ENCODE data around the gene KRTAP13-1. TPM values are rescaled to one million over a fixed set of nuclear protein-coding genes. Genes with fewer than 3 reads are reported as not detected.

KRTAP13-1 gene
- total and polyA plus RNA-seq, 2 of the 4 experiments (the other 2 are of a cell fraction), result not detected

Small RNA genes lying within 50 kb of the gene (microRNA-seq; reads per million reads assigned to microRNA genes)
- not detected for gene KRTAP23-1 (ENCODE audit: insufficient read depth, insufficient read length)
- 0 reads per million in 2 experiments for gene MIR4327 (ENCODE audit: insufficient read depth in 1 of 2, insufficient read length in 1 of 2, unreplicated experiment in 1 of 2)

Small RNA genes lying within 50 kb of the gene (small RNA-seq; reads per million reads assigned to genes)
- 0 reads per million in 5 experiments for gene KRTAP23-1
- gene MIR4327, result 0 reads per million in 5 experiments

Other genes with a start within 250 kb of the KRTAP13-1 start
- gene CLDN17, start 229.2 kb upstream of the KRTAP13-1 start, total RNA-seq (2012; rRNA removed), result not detected in 2 replicates
- gene CLDN17, start 229.2 kb upstream of the KRTAP13-1 start, polyA plus RNA-seq (2012; rRNA removed), result not detected in 2 replicates
- gene CLDN8, start 179.9 kb upstream of the KRTAP13-1 start, total RNA-seq (2012; rRNA removed), result not detected in 2 replicates
- gene CLDN8, start 179.9 kb upstream of the KRTAP13-1 start, polyA plus RNA-seq (2012; rRNA removed), result not detected in 2 replicates
- not detected in 2 replicates for gene KRTAP24-1, start 113.1 kb upstream of the KRTAP13-1 start, total RNA-seq (2012; rRNA removed)
- not detected in 2 replicates for gene KRTAP24-1, start 113.1 kb upstream of the KRTAP13-1 start, polyA plus RNA-seq (2012; rRNA removed)
- not detected in 2 replicates for gene KRTAP25-1, start 106.5 kb upstream of the KRTAP13-1 start, total RNA-seq (2012; rRNA removed)
- gene KRTAP25-1, start 106.5 kb upstream of the KRTAP13-1 start, polyA plus RNA-seq (2012; rRNA removed), result not detected in 2 replicates
- not detected in 2 replicates for gene KRTAP26-1, start 75.7 kb upstream of the KRTAP13-1 start, total RNA-seq (2012; rRNA removed)
- not detected in 2 replicates for gene KRTAP26-1, start 75.7 kb upstream of the KRTAP13-1 start, polyA plus RNA-seq (2012; rRNA removed)
- not detected in 2 replicates for gene KRTAP27-1, start 58.3 kb upstream of the KRTAP13-1 start, total RNA-seq (2012; rRNA removed)
- not detected in 2 replicates for gene KRTAP27-1, start 58.3 kb upstream of the KRTAP13-1 start, polyA plus RNA-seq (2012; rRNA removed)
- gene KRTAP23-1, start 47.4 kb upstream of the KRTAP13-1 start, total RNA-seq (2012; rRNA removed), result not detected in 2 replicates
- gene KRTAP23-1, start 47.4 kb upstream of the KRTAP13-1 start, polyA plus RNA-seq (2012; rRNA removed), result not detected in 2 replicates
- not detected in 2 replicates for gene KRTAP13-2, start 23.8 kb upstream of the KRTAP13-1 start, total RNA-seq (2012; rRNA removed)
- not detected in 2 replicates for gene KRTAP13-2, start 23.8 kb upstream of the KRTAP13-1 start, polyA plus RNA-seq (2012; rRNA removed)
- gene KRTAP13-3, start 29.9 kb downstream of the KRTAP13-1 start, total RNA-seq (2012; rRNA removed), result not detected in 2 replicates
- not detected in 2 replicates for gene KRTAP13-3, start 29.9 kb downstream of the KRTAP13-1 start, polyA plus RNA-seq (2012; rRNA removed)
- not detected in 2 replicates for gene KRTAP13-4, start 34.2 kb downstream of the KRTAP13-1 start, total RNA-seq (2012; rRNA removed)
- gene KRTAP13-4, start 34.2 kb downstream of the KRTAP13-1 start, polyA plus RNA-seq (2012; rRNA removed), result not detected in 2 replicates
- gene KRTAP15-1, start 44.2 kb downstream of the KRTAP13-1 start, total RNA-seq (2012; rRNA removed), result not detected in 2 replicates
- gene KRTAP15-1, start 44.2 kb downstream of the KRTAP13-1 start, polyA plus RNA-seq (2012; rRNA removed), result not detected in 2 replicates
- gene KRTAP19-1, start 84.3 kb downstream of the KRTAP13-1 start, total RNA-seq (2012; rRNA removed), result not detected in 2 replicates
- not detected in 2 replicates for gene KRTAP19-1, start 84.3 kb downstream of the KRTAP13-1 start, polyA plus RNA-seq (2012; rRNA removed)
- not detected in 2 replicates for gene KRTAP19-2, start 91.4 kb downstream of the KRTAP13-1 start, total RNA-seq (2012; rRNA removed)
- gene KRTAP19-2, start 91.4 kb downstream of the KRTAP13-1 start, polyA plus RNA-seq (2012; rRNA removed), result not detected in 2 replicates
- gene KRTAP19-3, start 96.0 kb downstream of the KRTAP13-1 start, total RNA-seq (2012; rRNA removed), result not detected in 2 replicates
- gene KRTAP19-3, start 96.0 kb downstream of the KRTAP13-1 start, polyA plus RNA-seq (2012; rRNA removed), result not detected in 2 replicates
- gene KRTAP19-4, start 101.1 kb downstream of the KRTAP13-1 start, total RNA-seq (2012; rRNA removed), result not detected in 2 replicates
- not detected in 2 replicates for gene KRTAP19-4, start 101.1 kb downstream of the KRTAP13-1 start, polyA plus RNA-seq (2012; rRNA removed)
- not detected in 2 replicates for gene KRTAP19-5, start 106.1 kb downstream of the KRTAP13-1 start, total RNA-seq (2012; rRNA removed)
- gene KRTAP19-5, start 106.1 kb downstream of the KRTAP13-1 start, polyA plus RNA-seq (2012; rRNA removed), result not detected in 2 replicates
- not detected in 2 replicates for gene KRTAP19-6, start 145.8 kb downstream of the KRTAP13-1 start, total RNA-seq (2012; rRNA removed)
- not detected in 2 replicates for gene KRTAP19-6, start 145.8 kb downstream of the KRTAP13-1 start, polyA plus RNA-seq (2012; rRNA removed)
- gene KRTAP19-7, start 165.3 kb downstream of the KRTAP13-1 start, total RNA-seq (2012; rRNA removed), result not detected in 2 replicates
- not detected in 2 replicates for gene KRTAP19-7, start 165.3 kb downstream of the KRTAP13-1 start, polyA plus RNA-seq (2012; rRNA removed)
- gene KRTAP22-2, start 194.4 kb downstream of the KRTAP13-1 start, total RNA-seq (2012; rRNA removed), result not detected in 2 replicates
- gene KRTAP22-2, start 194.4 kb downstream of the KRTAP13-1 start, polyA plus RNA-seq (2012; rRNA removed), result not detected in 2 replicates
- gene KRTAP6-3, start 196.4 kb downstream of the KRTAP13-1 start, total RNA-seq (2012; rRNA removed), result not detected in 2 replicates
- gene KRTAP6-3, start 196.4 kb downstream of the KRTAP13-1 start, polyA plus RNA-seq (2012; rRNA removed), result not detected in 2 replicates
- gene KRTAP6-2, start 202.9 kb downstream of the KRTAP13-1 start, total RNA-seq (2012; rRNA removed), result not detected in 2 replicates
- gene KRTAP6-2, start 202.9 kb downstream of the KRTAP13-1 start, polyA plus RNA-seq (2012; rRNA removed), result not detected in 2 replicates
- not detected in 2 replicates for gene KRTAP22-1, start 205.1 kb downstream of the KRTAP13-1 start, total RNA-seq (2012; rRNA removed)
- gene KRTAP22-1, start 205.1 kb downstream of the KRTAP13-1 start, polyA plus RNA-seq (2012; rRNA removed), result not detected in 2 replicates
- gene KRTAP6-1, start 217.9 kb downstream of the KRTAP13-1 start, total RNA-seq (2012; rRNA removed), result not detected in 2 replicates
- not detected in 2 replicates for gene KRTAP6-1, start 217.9 kb downstream of the KRTAP13-1 start, polyA plus RNA-seq (2012; rRNA removed)
- not detected in 2 replicates for gene KRTAP20-1, start 220.4 kb downstream of the KRTAP13-1 start, total RNA-seq (2012; rRNA removed)
- not detected in 2 replicates for gene KRTAP20-1, start 220.4 kb downstream of the KRTAP13-1 start, polyA plus RNA-seq (2012; rRNA removed)
- not detected in 2 replicates for gene KRTAP20-4, start 224.6 kb downstream of the KRTAP13-1 start, total RNA-seq (2012; rRNA removed)
- not detected in 2 replicates for gene KRTAP20-4, start 224.6 kb downstream of the KRTAP13-1 start, polyA plus RNA-seq (2012; rRNA removed)
- gene KRTAP20-2, start 239.2 kb downstream of the KRTAP13-1 start, total RNA-seq (2012; rRNA removed), result not detected in 2 replicates
- not detected in 2 replicates for gene KRTAP20-2, start 239.2 kb downstream of the KRTAP13-1 start, polyA plus RNA-seq (2012; rRNA removed)
- not detected in 2 replicates for gene KRTAP20-3, start 246.8 kb downstream of the KRTAP13-1 start, total RNA-seq (2012; rRNA removed)
- not detected in 2 replicates for gene KRTAP20-3, start 246.8 kb downstream of the KRTAP13-1 start, polyA plus RNA-seq (2012; rRNA removed)